Lung (tissue), 12 donors: ENCODE data around the gene PRORP. TPM values are rescaled to one million over a fixed set of nuclear protein-coding genes. Genes with fewer than 3 reads are reported as not detected.
"Not testable (repeated sequence)": the region's sequence is repeated elsewhere in the genome, so short reads cannot be mapped to it uniquely, and the experiment has no call there.

ENCODE experiments used
- ATAC-seq: fragments of 200-7000 bp; cut with Tn5 transposase; one replicate; pipeline ENCODE4 v1.9.1; 2020; ENCODE audit warnings: moderate number of reproducible peaks; ENCODE audit not compliant: insufficient read depth, low FRiP score
- DNase-seq, 3 donors: peaks; one replicate each; pipeline ENCODE4 v3.0.0-alpha.2; 2013 to 2017
- H3K27ac ChIP-seq, 2 donors: one replicate each; pipeline ENCODE4 v1.5.1; 2013; ENCODE audit warnings: mild to moderate bottlenecking in 2 of 2, moderate library complexity in 2 of 2, control low read depth in 1 of 2, inconsistent platforms in 1 of 2, low read depth in 1 of 2, low read length in 1 of 2
- H3K27me3 ChIP-seq, 3 donors: one replicate each; pipeline ENCODE4 v1.5.1; 2013; ENCODE audit warnings: low read length in 2 of 3; ENCODE audit not compliant: control insufficient read depth in 3 of 3, insufficient read depth in 3 of 3
- H3K36me3 ChIP-seq, 4 donors: one replicate each; pipeline ENCODE4 v1.5.1; 2013; ENCODE audit warnings: low read length in 4 of 4, mild to moderate bottlenecking in 1 of 4, moderate library complexity in 1 of 4; ENCODE audit not compliant: control insufficient read depth in 4 of 4, insufficient read depth in 4 of 4
- H3K4me1 ChIP-seq, 5 donors: one replicate each; pipeline ENCODE4 v1.5.1; 2013; ENCODE audit warnings: low read length in 5 of 5, mild to moderate bottlenecking in 2 of 5, moderate library complexity in 1 of 5; ENCODE audit not compliant: control insufficient read depth in 5 of 5, insufficient read depth in 5 of 5
- H3K4me3 ChIP-seq: one replicate; pipeline ENCODE4 v1.5.1; 2013; ENCODE audit warnings: mild to moderate bottlenecking, control low read depth, moderate library complexity
- H3K9ac ChIP-seq, 2 donors: one replicate each; pipeline ENCODE4 v1.5.1; 2013; ENCODE audit warnings: low read length in 2 of 2, control low read depth in 1 of 2; ENCODE audit not compliant: insufficient read depth in 1 of 2
- H3K9me3 ChIP-seq, 4 donors: one replicate each; pipeline ENCODE4 v1.5.1; 2013; ENCODE audit warnings: low read length in 3 of 4, mild to moderate bottlenecking in 1 of 4, moderate library complexity in 1 of 4; ENCODE audit not compliant: control insufficient read depth in 4 of 4, insufficient read depth in 3 of 4
- WGBS, 2 donors: extraction: QIAGEN DNeasy Blood & Tissue Kit; methylation state at CpG; one replicate each; pipeline ENCODE4 v1.1.7; 2013; 5-methylcytosine and 5-hydroxymethylcytosine counted together
- polyA plus RNA-seq, 2 donors: library from polyadenylated mRNA; stranded (reverse); fragments of 200-250 nt; gene quantifications; one replicate each; pipeline ENCODE4 v1.2.1, GENCODE V29; 2013
- total RNA-seq, 2 donors: library from RNA; depleted of rRNA in 1 of 2; stranded (reverse); fragments of >200 nt in 1 of 2; gene quantifications; one replicate each; pipeline ENCODE4 v1.2.1, GENCODE V29; 2014 to 2021
- TF ChIP-seq, protein P1 (sequence below): IDR thresholded peaks from 2 replicates; pipeline ENCODE4 v1.5.1; 2012; ENCODE audit warnings: mild to moderate bottlenecking; ENCODE audit errors: control extremely low read depth, extremely low read depth
- donor health status: control.
- donor health status: control.
- donor health status: Bipolar disorder and iron deficiency.
- donor health status: healthy.
- donor health status: DM: yes; HTN: yes; CAD: no.

PRORP gene
- total and polyA plus RNA-seq, 4 donors, result 22.6 to 29.5 (median 25.9) TPM

GRCh38 chr14:35079742-35080141 lies 42.6 kb upstream of the PRORP start:
- H3K4me3 ChIP-seq, result no peak overlapping the region
- no peaks in the 10 kb centered on the region for H3K9me3 ChIP-seq
- DNase-seq, result no peak
- no peaks in the 10 kb centered on the region for H3K27me3 ChIP-seq
- no peak overlapping the region for H3K9ac ChIP-seq
- WGBS, 2 donors, result 78 to 86% methylated on average over 1 of the region's 1 CpG
- no peaks in the 10 kb centered on the region for H3K4me1 ChIP-seq
- peaks cover 0 to 19% (median 14%) of the 10 kb centered on the region in 4 donors for H3K36me3 ChIP-seq
- no peak for ATAC-seq
- H3K27ac ChIP-seq, result no peak overlapping the region
- TF ChIP-seq, protein P1, sequence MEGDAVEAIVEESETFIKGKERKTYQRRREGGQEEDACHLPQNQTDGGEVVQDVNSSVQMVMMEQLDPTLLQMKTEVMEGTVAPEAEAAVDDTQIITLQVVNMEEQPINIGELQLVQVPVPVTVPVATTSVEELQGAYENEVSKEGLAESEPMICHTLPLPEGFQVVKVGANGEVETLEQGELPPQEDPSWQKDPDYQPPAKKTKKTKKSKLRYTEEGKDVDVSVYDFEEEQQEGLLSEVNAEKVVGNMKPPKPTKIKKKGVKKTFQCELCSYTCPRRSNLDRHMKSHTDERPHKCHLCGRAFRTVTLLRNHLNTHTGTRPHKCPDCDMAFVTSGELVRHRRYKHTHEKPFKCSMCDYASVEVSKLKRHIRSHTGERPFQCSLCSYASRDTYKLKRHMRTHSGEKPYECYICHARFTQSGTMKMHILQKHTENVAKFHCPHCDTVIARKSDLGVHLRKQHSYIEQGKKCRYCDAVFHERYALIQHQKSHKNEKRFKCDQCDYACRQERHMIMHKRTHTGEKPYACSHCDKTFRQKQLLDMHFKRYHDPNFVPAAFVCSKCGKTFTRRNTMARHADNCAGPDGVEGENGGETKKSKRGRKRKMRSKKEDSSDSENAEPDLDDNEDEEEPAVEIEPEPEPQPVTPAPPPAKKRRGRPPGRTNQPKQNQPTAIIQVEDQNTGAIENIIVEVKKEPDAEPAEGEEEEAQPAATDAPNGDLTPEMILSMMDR, result no peak

- WGBS, 2 donors, result 97% methylated on average over 8 of the region's 8 CpGs
- Histone ChIP-seq H3K9me3 (no peaks in the 10 kb centered on the region), H3K27ac (no peak overlapping the region), H3K36me3 (peaks cover 5 to 33% (median 12%) of the 10 kb centered on the region in 4 donors), H3K4me3 (no peak overlapping the region), H3K9ac (no peak overlapping the region), H3K27me3 (no peaks in the 10 kb centered on the region), H3K4me1 (no peaks in the 10 kb centered on the region)
- ATAC-seq (no peak), DNase-seq (no peak)
- TF ChIP-seq, protein P1, result no peak
Observed at GRCh38 chr14:35083530-35084150, 38.7 kb upstream of the PRORP start.

- ATAC-seq (no peak), DNase-seq (no peak)
- Histone ChIP-seq H3K9me3 (no peaks in the 10 kb centered on the region), H3K9ac (no peak overlapping the region), H3K4me1 (no peaks in the 10 kb centered on the region), H3K4me3 (no peak overlapping the region), H3K36me3 (peaks cover 8 to 23% (median 12%) of the 10 kb centered on the region in 4 donors), H3K27ac (no peak overlapping the region), H3K27me3 (no peaks in the 10 kb centered on the region)
- WGBS, 2 donors, result 87 to 92% methylated on average over 2 of the region's 2 CpGs
- TF ChIP-seq, protein P1, result no peak
Observed at GRCh38 chr14:35085441-35085840, 36.9 kb upstream of the PRORP start.

DNA sequence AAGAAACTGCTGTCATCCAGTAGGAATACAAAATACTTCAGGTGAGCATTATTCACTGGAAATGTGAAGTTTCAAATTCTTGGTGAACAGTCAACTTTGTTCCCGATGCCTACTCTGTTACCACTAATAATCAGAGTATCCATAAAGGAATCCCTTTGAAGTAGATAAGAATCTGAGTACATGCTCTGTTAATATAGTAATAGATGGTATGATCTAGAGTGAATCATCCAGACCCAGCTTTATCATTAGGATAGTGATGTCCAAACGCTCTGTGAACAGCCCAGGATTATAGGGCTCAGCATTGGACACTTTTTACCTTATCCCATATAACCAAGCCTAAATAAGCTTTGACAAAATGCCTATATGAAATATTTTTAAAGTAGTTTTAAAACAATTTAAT lies 33.8 kb upstream of the PRORP start:
- ATAC-seq (no peak), DNase-seq (no peak)
- Histone ChIP-seq H3K9ac (no peak overlapping the region), H3K4me3 (no peak overlapping the region), H3K9me3 (no peaks in the 10 kb centered on the region), H3K36me3 (peaks cover 14 to 23% (median 18%) of the 10 kb centered on the region in 4 donors), H3K27ac (no peak overlapping the region), H3K27me3 (no peaks in the 10 kb centered on the region), H3K4me1 (no peaks in the 10 kb centered on the region)
- TF ChIP-seq, protein P1, result no peak
- 94% methylated on average over 2 of the region's 2 CpGs for WGBS, 2 donors

- DNase-seq, H3K4me1 ChIP-seq, H3K4me3 ChIP-seq, H3K27ac ChIP-seq, H3K9ac ChIP-seq, ATAC-seq, H3K27me3 ChIP-seq, H3K9me3 ChIP-seq: not testable (repeated sequence)
- 96 to 98% methylated on average over 6 of the region's 6 CpGs for WGBS, 2 donors
- H3K36me3 ChIP-seq, result peaks cover 17 to 35% (median 26%) of the 10 kb centered on the region in 4 donors
Observed at GRCh38 chr14:35094645-35095044, 27.7 kb upstream of the PRORP start.
